IMR-90 (cell line): ENCODE results near the gene TFIP11.

Source experiments
- BHLHE40 ChIP-seq: fragments of 150-350 bp; IDR thresholded peaks from 2 replicates; pipeline ENCODE4 v1.6.1; 2016; ENCODE audit warnings: mild to moderate bottlenecking, low read depth, low read length
- CEBPB ChIP-seq: IDR thresholded peaks from 2 replicates; pipeline ENCODE4 v1.6.1; 2012; ENCODE audit warnings: low read depth, low read length, improper control_type of control experiment
- CHD1 ChIP-seq: IDR thresholded peaks from 2 replicates; pipeline ENCODE4 v1.6.1; 2012; ENCODE audit warnings: low read depth, low read length, improper control_type of control experiment
- CTCF ChIP-seq: conservative IDR thresholded peaks from 2 replicates; pipeline ENCODE4 v1.5.1; 2012; ENCODE audit warnings: mild to moderate bottlenecking, low read depth, low read length, improper control_type of control experiment
- ELK1 ChIP-seq: fragments of 150-350 bp; IDR thresholded peaks from 2 replicates; pipeline ENCODE4 v1.6.1; 2016; ENCODE audit warnings: low read depth, mild to moderate bottlenecking, low read length, moderate library complexity, borderline replicate concordance
- FOS ChIP-seq: fragments of 150-350 bp; IDR thresholded peaks from 2 replicates; pipeline ENCODE4 v1.6.1; 2016; ENCODE audit warnings: low read depth, low read length
- MAFK ChIP-seq: IDR thresholded peaks from 2 replicates; pipeline ENCODE4 v1.6.1; 2012; ENCODE audit warnings: low read depth, low read length, improper control_type of control experiment
- NFE2L2 ChIP-seq: fragments of 150-350 bp; IDR thresholded peaks from 2 replicates; pipeline ENCODE4 v1.6.1; 2016; ENCODE audit warnings: low read depth, mild to moderate bottlenecking, low read length
- POLR2A ChIP-seq: IDR thresholded peaks from 2 replicates; pipeline ENCODE4 v1.6.1; 2012; ENCODE audit warnings: mild to moderate bottlenecking, low read depth, low read length
- RAD21 ChIP-seq: IDR thresholded peaks from 2 replicates; pipeline ENCODE4 v1.6.1; 2012; ENCODE audit warnings: low read length, improper control_type of control experiment

DNA sequence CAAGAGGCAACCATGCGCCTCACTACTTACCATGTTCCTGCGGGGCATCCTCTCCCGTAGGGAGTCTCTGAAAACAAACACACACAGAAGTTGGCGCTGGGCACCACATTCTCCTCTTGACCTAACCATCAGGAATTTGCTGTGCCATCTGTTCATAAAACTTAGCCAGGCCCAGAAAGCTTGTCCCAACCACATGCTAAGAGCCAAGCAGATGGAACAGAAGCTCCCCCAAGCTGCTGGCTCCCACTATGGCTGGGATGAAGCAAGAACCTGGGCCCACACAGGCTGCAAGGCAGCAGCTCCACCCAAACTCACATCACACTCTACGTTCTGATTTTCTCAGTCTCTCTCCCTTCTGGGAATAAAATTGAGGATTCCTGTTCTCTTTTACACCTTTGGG is 46.1 kb downstream of the TFIP11 start:
- no peak for TF ChIP-seq CTCF
- TF ChIP-seq RAD21 = no peak
- TF ChIP-seq POLR2A = no peak
- no peak for TF ChIP-seq ELK1
- no peak for TF ChIP-seq BHLHE40
- no peak for TF ChIP-seq NFE2L2
- TF ChIP-seq CHD1 = no peak
- TF ChIP-seq CEBPB = no peak
- TF ChIP-seq FOS = no peak
- no peak for TF ChIP-seq MAFK
